K562 (cell line): Measurements from ENCODE around the gene ANKS4B. TPM values are rescaled to one million over a fixed set of nuclear protein-coding genes. Genes with fewer than 3 reads are reported as not detected.

Experiments
- ATAC-seq: fragments of 200-7000 bp; cut with Tn5 transposase; 3 replicates; pipeline ENCODE4 v1.9.1; 2020; ENCODE audit warnings: moderate library complexity
- BruUV-seq: library from RNA; stranded (reverse); fragments of 400-500 nt; replicated peaks from 2 replicates; lab custom pipeline; 2021; lab: Mats Ljungman, UMichigan
- CTCF ChIA-PET: fragments of 300-600 bp; formaldehyde crosslinking; extraction: SDS; loops from one replicate; lab custom pipeline; 2021; ENCODE audit warnings: low intra/inter-chr PET ratio; lab: Yijun Ruan, JAX
- POLR2A ChIA-PET: fragments of 300-600, 350-650 bp; sonication (Branson Sonifier 250); formaldehyde crosslinking; extraction: SDS; loops from one replicate; lab custom pipeline; 2021; ENCODE audit warnings: antibody characterized with exemption, inconsistent platforms; lab: Yijun Ruan, JAX
- DNase-seq, 4 experiments: peaks; one replicate each; pipeline versions ENCODE4 v3.0.0 to v3.0.0-alpha.2; 2011 to 2018; ENCODE audit warnings: low spot score in 3 of 4, mixed read lengths in 3 of 4; ENCODE audit errors: extremely low read depth in 1 of 4
- FAIRE-seq: peaks from 2 replicates; lab custom pipeline; 2011; peaks lifted over from hg19 to GRCh38; lab: Jason Lieb, UNC
- H2AFZ ChIP-seq: 2 replicates; pipeline ENCODE4 v1.6.0; 2011; ENCODE audit warnings: low read depth, low read length, control low read depth, inconsistent platforms
- H3K27ac ChIP-seq: fragments of 200-600 bp; 3 replicates; pipeline ENCODE4 v1.8.0; 2011; ENCODE audit warnings: low read depth, mild to moderate bottlenecking, control low read depth, inconsistent platforms, low read length, moderate library complexity, mixed read lengths; ENCODE audit errors: extremely low read depth
- H3K27me3 ChIP-seq, 2 experiments: fragments of 300-600 bp in 1 of 2; 2 replicates in 1 of 2; 3 replicates in 1 of 2; pipeline versions ENCODE4 v1.6.0 to v1.8.0; 2011; ENCODE audit warnings: inconsistent platforms in 2 of 2, low read length in 2 of 2, mild to moderate bottlenecking in 1 of 2, mixed read lengths in 1 of 2, moderate library complexity in 1 of 2; ENCODE audit not compliant: control insufficient read depth in 2 of 2, insufficient read depth in 2 of 2
- H3K36me3 ChIP-seq: fragments of 300-600 bp; 3 replicates; pipeline ENCODE4 v1.8.0; 2011; ENCODE audit warnings: mild to moderate bottlenecking, low read length, inconsistent platforms; ENCODE audit not compliant: control insufficient read depth, insufficient read depth
- H3K4me1 ChIP-seq, 2 experiments: fragments of 200-600 bp in 1 of 2; replicated peaks in 1 of 2; 2 replicates in 1 of 2; 3 replicates in 1 of 2; pipeline versions ENCODE4 v1.5.1 to v1.8.0; 2011; ENCODE audit warnings: inconsistent platforms in 2 of 2, low read length in 2 of 2, mild to moderate bottlenecking in 1 of 2, mixed read lengths in 1 of 2, moderate library complexity in 1 of 2; ENCODE audit not compliant: control insufficient read depth in 2 of 2, insufficient read depth in 2 of 2
- H3K4me2 ChIP-seq: 2 replicates; pipeline ENCODE4 v1.6.1; 2011; ENCODE audit warnings: low read length, control low read depth, inconsistent platforms, mixed read lengths; ENCODE audit not compliant: insufficient read depth
- H3K4me3 ChIP-seq: fragments of 200-600 bp; sonication (generic), shearing (Covaris generic); 2 replicates; pipeline ENCODE4 v1.5.1; 2016; ENCODE audit warnings: control low read depth, inconsistent platforms
- H3K79me2 ChIP-seq: fragments of 200-600 bp; 3 replicates; pipeline ENCODE4 v1.8.0; 2011; ENCODE audit warnings: low read length, inconsistent platforms; ENCODE audit not compliant: control insufficient read depth, insufficient read depth
- H3K9ac ChIP-seq, 2 experiments: 2 replicates each; pipeline versions ENCODE4 v1.6.0 to v1.6.1; 2011; ENCODE audit warnings: low read depth in 2 of 2, low read length in 2 of 2, control low read depth in 1 of 2, inconsistent platforms in 1 of 2, mild to moderate bottlenecking in 1 of 2, mixed read lengths in 1 of 2; ENCODE audit not compliant: insufficient read depth in 1 of 2
- H3K9me1 ChIP-seq: one replicate; pipeline ENCODE4 v1.6.0; 2011; ENCODE audit warnings: inconsistent platforms, mild to moderate bottlenecking, low read length, moderate library complexity; ENCODE audit not compliant: control insufficient read depth, insufficient read depth
- H3K9me3 ChIP-seq: replicated peaks from 2 replicates; pipeline ENCODE4 v1.5.1; 2011; ENCODE audit warnings: low read depth, low read length, inconsistent platforms; ENCODE audit not compliant: control insufficient read depth, insufficient read depth
- H4K20me1 ChIP-seq: replicated peaks from 2 replicates; pipeline ENCODE4 v1.6.1; 2011; ENCODE audit warnings: low read length, inconsistent platforms, mixed read lengths; ENCODE audit not compliant: control insufficient read depth, insufficient read depth
- ADNP ChIP-seq: fragments of 200-800 bp; sonication (Bioruptor generic); IDR thresholded peaks from 2 replicates; pipeline ENCODE4 v1.6.1; 2016; ENCODE audit warnings: missing genetic modification characterization, missing compliant biosample characterization
- BHLHE40 ChIP-seq: IDR thresholded peaks from 2 replicates; pipeline ENCODE4 v1.6.1; 2011; ENCODE audit warnings: low read length, improper control_type of control experiment
- CXXC5 ChIP-seq: fragments of 250-450 bp; sonication (Bioruptor Pico); IDR thresholded peaks from 2 replicates; pipeline ENCODE4 v1.8.0; 2022; ENCODE audit warnings: inconsistent platforms, mild to moderate bottlenecking, moderate library complexity
- DLX4 ChIP-seq: fragments of 250-450 bp; sonication (Bioruptor Pico); IDR thresholded peaks from 2 replicates; pipeline ENCODE4 v1.6.1; 2021; ENCODE audit warnings: mild to moderate bottlenecking
- FOXJ2 ChIP-seq: fragments of 200-800 bp; sonication (Bioruptor generic); IDR thresholded peaks from 2 replicates; pipeline ENCODE4 v1.6.1; 2016; ENCODE audit warnings: missing genetic modification characterization, missing compliant biosample characterization
- HMG20A ChIP-seq: fragments of 450-650 bp; formaldehyde crosslinking; conservative IDR thresholded peaks from 2 replicates; pipeline ENCODE4 v1.4.0; 2020; ENCODE audit warnings: mild to moderate bottlenecking, mixed read lengths
- HMG20B ChIP-seq: fragments of 250-450 bp; sonication (Bioruptor Pico); IDR thresholded peaks from 2 replicates; pipeline ENCODE4 v1.5.0; 2021; ENCODE audit warnings: mild to moderate bottlenecking
- HNRNPLL ChIP-seq: fragments of 200-400 bp; formaldehyde crosslinking; IDR thresholded peaks from 2 replicates; pipeline ENCODE4 v1.6.1; 2017; ENCODE audit warnings: low read length, low read depth, mild to moderate bottlenecking; ENCODE audit not compliant: poor library complexity, severe bottlenecking
- ILF3 ChIP-seq: fragments of 450-650 bp; IDR thresholded peaks from 2 replicates; pipeline ENCODE4 v1.6.1; 2018; ENCODE audit warnings: antibody characterized with exemption, mild to moderate bottlenecking, moderate library complexity, borderline replicate concordance
- MECOM ChIP-seq: fragments of 250-450 bp; sonication (Bioruptor Pico); IDR thresholded peaks from 2 replicates; pipeline ENCODE4 v1.8.0; 2022; ENCODE audit warnings: inconsistent platforms
- THRA ChIP-seq: fragments of 450-650 bp; IDR thresholded peaks from 2 replicates; pipeline ENCODE4 v1.6.1; 2017; ENCODE audit warnings: mild to moderate bottlenecking, moderate library complexity
- TRIM25 ChIP-seq: fragments of 450-650 bp; IDR thresholded peaks from 2 replicates; pipeline ENCODE4 v1.7.0; 2016; ENCODE audit warnings: borderline replicate concordance
- WHSC1 ChIP-seq: IDR thresholded peaks from one replicate; pipeline ENCODE4 v1.6.1; 2012; ENCODE audit warnings: low read length, control low read depth, inconsistent platforms
- ZFX ChIP-seq: sonication (generic); formaldehyde crosslinking; IDR thresholded peaks from 2 replicates; pipeline ENCODE4 v1.8.0; 2022; ENCODE audit warnings: mild to moderate bottlenecking, missing genetic modification reagents, moderate library complexity
- ZNF165 ChIP-seq: fragments of 250-450 bp; sonication (Bioruptor Pico); IDR thresholded peaks from 2 replicates; pipeline ENCODE4 v1.4.0; 2020; ENCODE audit warnings: borderline replicate concordance
- ZNF707 ChIP-seq: fragments of 250-450 bp; sonication (Bioruptor Pico); conservative IDR thresholded peaks from 2 replicates; pipeline ENCODE4 v1.8.0; 2022; ENCODE audit warnings: inconsistent platforms, mild to moderate bottlenecking, moderate library complexity
- WGBS: fragments of 100-300 bp; shearing (Covaris generic); methylation state at CpG from one replicate; pipeline ENCODE4 v1.1.6; 2016; ENCODE audit warnings: low coverage, mixed read lengths; ENCODE audit not compliant: insufficient coverage; ENCODE audit errors: missing lambda C conversion rate; 5-methylcytosine and 5-hydroxymethylcytosine counted together
- in situ Hi-C: fragments of 300-500 bp; cut with MboI; formaldehyde crosslinking; loops from 4 replicates; pipeline ENCODE4 v1.15.0; 2018; ENCODE audit warnings: inconsistent platforms, mixed read lengths
- intact Hi-C: fragments of 100-400 bp; cut with micrococcal nuclease; formaldehyde crosslinking; loops from 2 replicates; pipeline ENCODE4 v1.14.2; 2022
- polyA plus RNA-seq, 8 experiments: library from polyadenylated mRNA; depleted of rRNA in 4 of 8; stranded (reverse) in 5 of 8; unstranded in 3 of 8; fragments of >200 nt; fragmentation: Nextera tagmentation in 2 of 8; fragmentation: Illumina TruSeq in 1 of 8; extraction: Ambion mirVana in 2 of 8; extraction: Trizol in 1 of 8; gene quantifications; 2 replicates each; pipeline versions ENCODE4 v1.2.1 to v1.2.3, GENCODE V29; 2011 to 2014; ENCODE audit warnings: inconsistent platforms in 1 of 8, missing spikeins in 1 of 8
- total RNA-seq, 7 experiments: library from RNA; depleted of rRNA in 6 of 7; stranded (reverse); fragments of >200 nt in 6 of 7; fragmentation: Illumina TruSeq in 2 of 7; extraction: Trizol in 2 of 7; gene quantifications; 2 replicates each; pipeline versions ENCODE4 v1.2.1 to v1.2.3, GENCODE V29; 2011 to 2021; ENCODE audit warnings: low replicate concordance in 1 of 7

Gene ANKS4B
- total and polyA plus RNA-seq, 9 of the 15 experiments (the other 6 are each of a cell fraction or from before 2014, with no cell fraction given): not detected

- TF ChIP-seq HNRNPLL (no peak), DLX4 (CRISPR knock-in tag) (no peak), CXXC5 (CRISPR knock-in tag) (no peak), HMG20A (CRISPR knock-in tag) (no peak)
Measured at GRCh38 chr16:21223787-21224186, 9.7 kb upstream of the ANKS4B start (continued).

GRCh38 chr16:21224800-21225199 is 8.7 kb upstream of the ANKS4B start:
- no peak for ATAC-seq
- POLR2A ChIA-PET: interaction anchor here (0.6 to 1.3 kb wide), 3 partner anchors 8 to 50 kb away, joined by 3 read pairs; partner anchors contain the start of gene ANKS4B
- no peak overlapping the region for H3K9ac ChIP-seq
- H3K4me2 ChIP-seq: no peak overlapping the region
- H3K27me3 ChIP-seq: peaks cover 2 to 6% of the 10 kb centered on the region in 2 experiments; a peak in 4 of 5 replicates
- H3K79me2 ChIP-seq: no peaks in the 10 kb centered on the region
- no peaks in the 10 kb centered on the region for H3K36me3 ChIP-seq
- H3K9me3 ChIP-seq: no peaks in the 10 kb centered on the region
- H3K27ac ChIP-seq: no peak overlapping the region
- 0% methylated on average over 2 of the region's 2 CpGs for WGBS
- no peaks in the 10 kb centered on the region for H3K9me1 ChIP-seq
- intact Hi-C loops: loop anchor here (5.0 kb wide), 1 partner anchor 53 kb away; the partner anchor contains the start of gene CRYM
- no peak for FAIRE-seq
- H3K4me3 ChIP-seq: no peak overlapping the region
- CTCF ChIA-PET: no interaction called here
- H3K4me1 ChIP-seq: peaks cover 0 to 7% of the 10 kb centered on the region in 2 experiments; a peak in 2 of 5 replicates
- no peak overlapping the region for H2AFZ ChIP-seq
- in situ Hi-C loops: no loop called here
- H4K20me1 ChIP-seq: no peaks in the 10 kb centered on the region
- DNase-seq: peak in 2 of 4 experiments; percentile 8 to 55
- no TSS peak for BruUV-seq
- TF ChIP-seq ADNP (tag) (no peak), WHSC1 (no peak), ZFX (no peak), THRA (no peak), HMG20B (CRISPR knock-in tag) (no peak), ILF3 (no peak), TRIM25 (no peak), FOXJ2 (tag) (no peak), MECOM (no peak), ZNF165 (no peak), ZNF707 (CRISPR knock-in tag) (no peak), BHLHE40 (peak; percentile 68)
